ENCODE results near the gene TSPAN18. TPM values are rescaled to one million over a fixed set of nuclear protein-coding genes. Genes with fewer than 3 reads are reported as not detected.

Gene TSPAN18
- total RNA-seq, 6 donors from 2014 or later: 8.2 to 48.6 (median 17.5) TPM

- no peak overlapping the region for H3K4me3 ChIP-seq
- no peaks in the 10 kb centered on the region for H3K36me3 ChIP-seq
- H3K27ac ChIP-seq: peak overlapping the region in 3 of 4 donors; percentile 24 to 79 (median 43)
- no peaks in the 10 kb centered on the region for H3K27me3 ChIP-seq
- no peak for TF ChIP-seq EP300 (IDR thresholded peaks at IDR 0.05)
- no peak for TF ChIP-seq POLR2A (IDR thresholded peaks at IDR 0.05)
- no peak for TF ChIP-seq POLR2AphosphoS5 (IDR thresholded peaks at IDR 0.05)
- no peak for TF ChIP-seq CTCF (IDR thresholded peaks at IDR 0.05)
- ATAC-seq (ENCODE audit: low FRiP score in 2 of 2) (no peak), DNase-seq (no peak)
- H3K4me1 ChIP-seq: peaks cover 0 to 8% (median 4%) of the 10 kb centered on the region in 4 donors
- H3K9me3 ChIP-seq: no peaks in the 10 kb centered on the region
- WGBS, 2 donors: 62 to 67% methylated on average over 4 to 5 of the region's 5 CpGs
Measured at GRCh38 chr11:44824300-44824704, 97.5 kb downstream of the TSPAN18 start.

DNA sequence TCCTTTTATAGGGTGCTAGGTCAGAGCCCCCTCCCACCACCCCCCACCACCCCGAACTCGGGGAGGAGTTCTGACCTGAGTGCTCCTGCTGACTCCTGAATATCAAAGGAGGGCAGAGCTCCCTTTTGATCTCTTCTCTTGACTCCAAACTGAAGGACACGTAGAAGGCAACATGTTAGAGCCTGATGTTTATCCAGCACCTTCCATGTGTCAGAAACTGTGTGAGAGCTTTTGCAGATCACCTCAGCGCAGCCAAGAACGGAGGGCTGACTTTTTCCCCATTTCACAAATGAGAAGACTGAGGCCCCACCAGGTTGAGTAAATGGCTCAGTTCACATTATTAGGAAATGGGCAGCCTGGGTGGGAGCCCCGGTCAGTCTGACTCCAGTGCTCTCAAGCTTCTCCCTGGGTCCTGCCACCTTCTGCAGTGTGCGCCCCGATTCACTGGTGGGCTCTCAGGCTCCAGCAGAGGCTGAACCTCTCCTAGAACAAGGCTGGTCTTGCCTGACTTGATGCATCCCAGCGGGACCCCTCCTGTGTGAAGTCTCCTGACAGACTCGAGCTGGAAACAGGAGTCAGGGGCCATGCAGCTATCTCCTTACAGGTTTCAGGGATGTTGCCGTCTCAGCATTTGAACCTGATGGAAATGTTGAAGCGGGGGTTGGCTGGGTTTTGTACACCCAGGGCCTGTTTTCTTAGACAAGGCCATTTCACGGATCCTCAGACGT is 98.5 kb downstream of the TSPAN18 start:
- DNase-seq: no peak
- H3K9me3 ChIP-seq: no peaks in the 10 kb centered on the region
- H3K4me1 ChIP-seq: peaks cover 0 to 8% (median 4%) of the 10 kb centered on the region in 4 donors
- no peaks in the 10 kb centered on the region for H3K36me3 ChIP-seq
- TF ChIP-seq POLR2AphosphoS5 (IDR thresholded peaks at IDR 0.05): no peak
- TF ChIP-seq POLR2A (IDR thresholded peaks at IDR 0.05): no peak
- WGBS, 2 donors: 81 to 85% methylated on average over 13 to 14 of the region's 14 CpGs
- H3K27me3 ChIP-seq: no peaks in the 10 kb centered on the region
- no peak overlapping the region for H3K4me3 ChIP-seq
- H3K27ac ChIP-seq: peak overlapping the region in 3 of 4 donors; percentile 24 to 79 (median 32)
- no peak for ATAC-seq (ENCODE audit: low FRiP score in 2 of 2)

GRCh38 chr11:44826922-44827643 is 100.3 kb downstream of the TSPAN18 start:
- H3K36me3 ChIP-seq: no peaks in the 10 kb centered on the region
- H3K9me3 ChIP-seq: no peaks in the 10 kb centered on the region
- no peak for DNase-seq
- 68 to 84% methylated on average over 7 of the region's 7 CpGs for WGBS, 2 donors
- H3K4me1 ChIP-seq: peaks cover 0 to 8% (median 4%) of the 10 kb centered on the region in 4 donors
- ATAC-seq (ENCODE audit: low FRiP score in 2 of 2): no peak
- no peak for TF ChIP-seq EP300 (IDR thresholded peaks at IDR 0.05)
- no peak for TF ChIP-seq CTCF (IDR thresholded peaks at IDR 0.05)
- TF ChIP-seq POLR2A (IDR thresholded peaks at IDR 0.05): no peak
- TF ChIP-seq POLR2AphosphoS5 (IDR thresholded peaks at IDR 0.05): no peak
- peak overlapping the region in 1 of 4 donors; percentile 30 for H3K27ac ChIP-seq
- H3K4me3 ChIP-seq: no peak overlapping the region
- no peaks in the 10 kb centered on the region for H3K27me3 ChIP-seq

GRCh38 chr11:44828296-44828695 is 101.5 kb downstream of the TSPAN18 start:
- H3K4me3 ChIP-seq: no peak overlapping the region
- no peak for TF ChIP-seq POLR2AphosphoS5 (IDR thresholded peaks at IDR 0.05)
- TF ChIP-seq POLR2A (IDR thresholded peaks at IDR 0.05): no peak
- no peak for TF ChIP-seq EP300 (IDR thresholded peaks at IDR 0.05)
- TF ChIP-seq CTCF (IDR thresholded peaks at IDR 0.05): no peak
- H3K27me3 ChIP-seq: no peaks in the 10 kb centered on the region
- ATAC-seq (ENCODE audit: low FRiP score in 2 of 2): no peak
- no peaks in the 10 kb centered on the region for H3K36me3 ChIP-seq
- DNase-seq: no peak
- H3K9me3 ChIP-seq: no peaks in the 10 kb centered on the region
- H3K27ac ChIP-seq: no peak overlapping the region
- peaks cover 0 to 6% (median 4%) of the 10 kb centered on the region in 4 donors for H3K4me1 ChIP-seq
- 92 to 94% methylated on average over 5 of the region's 5 CpGs for WGBS, 2 donors

DNA sequence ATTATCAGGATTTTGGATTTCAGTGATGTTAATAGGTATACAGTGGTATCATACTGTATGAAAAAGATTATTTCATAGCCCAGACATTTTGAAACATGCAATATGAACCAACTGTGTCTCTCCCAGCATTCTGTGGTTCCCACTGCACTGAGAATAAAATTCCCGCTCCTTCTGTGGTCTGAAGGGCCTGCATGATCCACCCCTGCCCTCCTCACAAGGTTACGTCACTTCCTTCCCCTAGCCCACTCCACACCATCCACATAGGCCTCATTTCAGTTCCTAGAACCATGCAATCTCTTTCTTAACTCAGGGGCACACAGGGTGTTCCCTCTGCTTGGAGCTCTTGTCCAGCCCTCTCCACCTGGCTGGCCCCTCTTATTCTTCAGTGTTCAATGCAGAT is 103.1 kb downstream of the TSPAN18 start:
- H3K27ac ChIP-seq: no peak overlapping the region
- H3K4me1 ChIP-seq: peaks cover 3 to 13% (median 6%) of the 10 kb centered on the region in 4 donors
- no peak overlapping the region for H3K4me3 ChIP-seq
- no peaks in the 10 kb centered on the region for H3K27me3 ChIP-seq
- H3K9me3 ChIP-seq: no peaks in the 10 kb centered on the region
- ATAC-seq (ENCODE audit: low FRiP score in 2 of 2) (no peak), DNase-seq (no peak)
- H3K36me3 ChIP-seq: no peaks in the 10 kb centered on the region
- 64 to 75% methylated on average over 2 of the region's 2 CpGs for WGBS, 2 donors
- TF ChIP-seq POLR2AphosphoS5 (IDR thresholded peaks at IDR 0.05) (no peak), POLR2A (IDR thresholded peaks at IDR 0.05) (no peak), EP300 (IDR thresholded peaks at IDR 0.05) (no peak), CTCF (IDR thresholded peaks at IDR 0.05) (no peak)
